ENCODE measurements around the gene CEP170B. TPM values are rescaled to one million over a fixed set of nuclear protein-coding genes. Genes with fewer than 3 reads are reported as not detected.
A peak's percentile ranks its signal among the peaks of the same experiment; 100 is the strongest.

Gene CEP170B
- total and polyA plus RNA-seq, 2 of the 13 experiments (the other 11 are each of a cell fraction or from before 2014, with no cell fraction given), result 4.3 to 8.8 TPM

DNA sequence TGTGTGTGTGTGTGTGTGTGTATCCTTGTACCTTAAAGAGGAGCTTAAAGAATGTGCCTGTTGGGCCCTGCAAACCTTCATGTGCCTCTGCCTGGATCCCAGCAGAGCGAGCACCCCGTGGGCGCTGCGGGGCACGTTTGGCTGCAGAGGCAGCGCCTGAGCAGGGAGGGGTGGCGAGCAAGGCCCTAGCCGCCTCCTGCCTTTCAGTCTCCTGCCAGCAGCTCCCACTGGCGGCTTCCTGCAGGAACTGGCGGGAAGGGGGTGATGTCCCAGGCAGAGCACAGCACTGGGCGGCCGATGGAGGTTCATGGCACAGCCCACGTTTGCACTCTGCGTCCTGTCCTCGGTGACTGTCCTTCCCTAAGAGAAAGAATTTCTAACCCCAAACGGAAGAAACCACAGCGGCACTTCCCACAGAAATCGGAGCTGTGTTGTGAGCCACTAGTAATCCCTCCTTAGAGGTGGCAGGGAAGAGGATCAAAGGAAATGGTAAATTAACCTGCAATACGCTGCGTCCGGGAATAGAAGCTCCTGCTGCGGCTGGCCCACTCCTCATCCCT, 44.3 kb upstream of the CEP170B start (continued):
- TF ChIP-seq KLF16 (CRISPR knock-in tag; IDR thresholded peaks at IDR 0.05), result no peak
- no peak for TF ChIP-seq NAIF1 (CRISPR knock-in tag; IDR thresholded peaks at IDR 0.05; ENCODE audit: borderline replicate concordance)
- no peak for TF ChIP-seq ZFP62 (CRISPR knock-in tag; IDR thresholded peaks at IDR 0.05)
- no peak for TF ChIP-seq NCOR1 (IDR thresholded peaks at IDR 0.05; ENCODE audit: borderline replicate concordance, low read length)
- TF ChIP-seq ETV6 (CRISPR knock-in tag; conservative IDR thresholded peaks at IDR 0.05), result no peak
- no peak for TF ChIP-seq POLR2AphosphoS2 (IDR thresholded peaks at IDR 0.05; ENCODE audit: low read depth, low read length)
- TF ChIP-seq ZMYM3 (CRISPR knock-in tag; IDR thresholded peaks at IDR 0.05), result peak; percentile 29; the same call in 1 of the 2 replicates
- no peak for TF ChIP-seq PITX1 (CRISPR knock-in tag; IDR thresholded peaks at IDR 0.05)
- TF ChIP-seq, protein P1, sequence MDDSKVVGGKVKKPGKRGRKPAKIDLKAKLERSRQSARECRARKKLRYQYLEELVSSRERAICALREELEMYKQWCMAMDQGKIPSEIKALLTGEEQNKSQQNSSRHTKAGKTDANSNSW (CRISPR knock-in tag; IDR thresholded peaks at IDR 0.05; ENCODE audit: borderline replicate concordance), result no peak; the same call in 1 of the 2 replicates
- no peak for TF ChIP-seq SP2 (CRISPR knock-in tag; IDR thresholded peaks at IDR 0.05)
- TF ChIP-seq FOXP1 (IDR thresholded peaks at IDR 0.05), result no peak
- TF ChIP-seq FOXP1 (CRISPR knock-in tag; IDR thresholded peaks at IDR 0.05), result no peak
- no peak for TF ChIP-seq BRCA1 (CRISPR knock-in tag; IDR thresholded peaks at IDR 0.05)
- peak; percentile 63 for TF ChIP-seq ELF1 (CRISPR knock-in tag; IDR thresholded peaks at IDR 0.05)
- no peak for TF ChIP-seq ZNF431 (CRISPR knock-in tag; IDR thresholded peaks at IDR 0.05; ENCODE audit: borderline replicate concordance, low read depth)
- TF ChIP-seq RFX5 (IDR thresholded peaks at IDR 0.05; ENCODE audit: low read depth, low read length), result no peak
- no peak for TF ChIP-seq RFX3 (CRISPR knock-in tag; IDR thresholded peaks at IDR 0.05)
- no peak for TF ChIP-seq CAMTA2 (CRISPR knock-in tag; IDR thresholded peaks at IDR 0.05; ENCODE audit: borderline replicate concordance)
- TF ChIP-seq, protein P2, sequence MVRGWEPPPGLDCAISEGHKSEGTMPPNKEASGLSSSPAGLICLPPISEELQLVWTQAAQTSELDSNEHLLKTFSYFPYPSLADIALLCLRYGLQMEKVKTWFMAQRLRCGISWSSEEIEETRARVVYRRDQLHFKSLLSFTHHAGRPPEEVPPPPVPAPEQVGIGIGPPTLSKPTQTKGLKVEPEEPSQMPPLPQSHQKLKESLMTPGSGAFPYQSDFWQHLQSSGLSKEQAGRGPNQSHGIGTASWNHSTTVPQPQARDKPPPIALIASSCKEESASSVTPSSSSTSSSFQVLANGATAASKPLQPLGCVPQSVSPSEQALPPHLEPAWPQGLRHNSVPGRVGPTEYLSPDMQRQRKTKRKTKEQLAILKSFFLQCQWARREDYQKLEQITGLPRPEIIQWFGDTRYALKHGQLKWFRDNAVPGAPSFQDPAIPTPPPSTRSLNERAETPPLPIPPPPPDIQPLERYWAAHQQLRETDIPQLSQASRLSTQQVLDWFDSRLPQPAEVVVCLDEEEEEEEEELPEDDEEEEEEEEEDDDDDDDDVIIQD (CRISPR knock-in tag; IDR thresholded peaks at IDR 0.05; ENCODE audit: low read depth), result peak; percentile 45; the same call in 1 of the 2 replicates
- no peak for TF ChIP-seq ZFP36L2 (CRISPR knock-in tag; IDR thresholded peaks at IDR 0.05)
- TF ChIP-seq, protein P3, sequence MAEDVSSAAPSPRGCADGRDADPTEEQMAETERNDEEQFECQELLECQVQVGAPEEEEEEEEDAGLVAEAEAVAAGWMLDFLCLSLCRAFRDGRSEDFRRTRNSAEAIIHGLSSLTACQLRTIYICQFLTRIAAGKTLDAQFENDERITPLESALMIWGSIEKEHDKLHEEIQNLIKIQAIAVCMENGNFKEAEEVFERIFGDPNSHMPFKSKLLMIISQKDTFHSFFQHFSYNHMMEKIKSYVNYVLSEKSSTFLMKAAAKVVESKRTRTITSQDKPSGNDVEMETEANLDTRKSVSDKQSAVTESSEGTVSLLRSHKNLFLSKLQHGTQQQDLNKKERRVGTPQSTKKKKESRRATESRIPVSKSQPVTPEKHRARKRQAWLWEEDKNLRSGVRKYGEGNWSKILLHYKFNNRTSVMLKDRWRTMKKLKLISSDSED (CRISPR knock-in tag; IDR thresholded peaks at IDR 0.05), result no peak
- TF ChIP-seq, protein P4, sequence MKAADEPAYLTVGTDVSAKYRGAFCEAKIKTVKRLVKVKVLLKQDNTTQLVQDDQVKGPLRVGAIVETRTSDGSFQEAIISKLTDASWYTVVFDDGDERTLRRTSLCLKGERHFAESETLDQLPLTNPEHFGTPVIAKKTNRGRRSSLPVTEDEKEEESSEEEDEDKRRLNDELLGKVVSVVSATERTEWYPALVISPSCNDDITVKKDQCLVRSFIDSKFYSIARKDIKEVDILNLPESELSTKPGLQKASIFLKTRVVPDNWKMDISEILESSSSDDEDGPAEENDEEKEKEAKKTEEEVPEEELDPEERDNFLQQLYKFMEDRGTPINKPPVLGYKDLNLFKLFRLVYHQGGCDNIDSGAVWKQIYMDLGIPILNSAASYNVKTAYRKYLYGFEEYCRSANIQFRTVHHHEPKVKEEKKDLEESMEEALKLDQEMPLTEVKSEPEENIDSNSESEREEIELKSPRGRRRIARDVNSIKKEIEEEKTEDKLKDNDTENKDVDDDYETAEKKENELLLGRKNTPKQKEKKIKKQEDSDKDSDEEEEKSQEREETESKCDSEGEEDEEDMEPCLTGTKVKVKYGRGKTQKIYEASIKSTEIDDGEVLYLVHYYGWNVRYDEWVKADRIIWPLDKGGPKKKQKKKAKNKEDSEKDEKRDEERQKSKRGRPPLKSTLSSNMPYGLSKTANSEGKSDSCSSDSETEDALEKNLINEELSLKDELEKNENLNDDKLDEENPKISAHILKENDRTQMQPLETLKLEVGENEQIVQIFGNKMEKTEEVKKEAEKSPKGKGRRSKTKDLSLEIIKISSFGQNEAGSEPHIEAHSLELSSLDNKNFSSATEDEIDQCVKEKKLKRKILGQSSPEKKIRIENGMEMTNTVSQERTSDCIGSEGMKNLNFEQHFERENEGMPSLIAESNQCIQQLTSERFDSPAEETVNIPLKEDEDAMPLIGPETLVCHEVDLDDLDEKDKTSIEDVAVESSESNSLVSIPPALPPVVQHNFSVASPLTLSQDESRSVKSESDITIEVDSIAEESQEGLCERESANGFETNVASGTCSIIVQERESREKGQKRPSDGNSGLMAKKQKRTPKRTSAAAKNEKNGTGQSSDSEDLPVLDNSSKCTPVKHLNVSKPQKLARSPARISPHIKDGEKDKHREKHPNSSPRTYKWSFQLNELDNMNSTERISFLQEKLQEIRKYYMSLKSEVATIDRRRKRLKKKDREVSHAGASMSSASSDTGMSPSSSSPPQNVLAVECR (CRISPR knock-in tag; IDR thresholded peaks at IDR 0.05; ENCODE audit: borderline replicate concordance), result peak; percentile 51; the same call in 1 of the 2 replicates
- TF ChIP-seq REPIN1 (CRISPR knock-in tag; IDR thresholded peaks at IDR 0.05; ENCODE audit: borderline replicate concordance, low read depth), result no peak
- no peak for TF ChIP-seq TSC22D2 (CRISPR knock-in tag; IDR thresholded peaks at IDR 0.05; ENCODE audit: borderline replicate concordance)
- TF ChIP-seq, protein P5, sequence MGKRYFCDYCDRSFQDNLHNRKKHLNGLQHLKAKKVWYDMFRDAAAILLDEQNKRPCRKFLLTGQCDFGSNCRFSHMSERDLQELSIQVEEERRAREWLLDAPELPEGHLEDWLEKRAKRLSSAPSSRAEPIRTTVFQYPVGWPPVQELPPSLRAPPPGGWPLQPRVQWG (CRISPR knock-in tag; IDR thresholded peaks at IDR 0.05; ENCODE audit: borderline replicate concordance, low read depth), result no peak
